Measurements from ENCODE around the gene TRIO.

- TF ChIP-seq NFIC (IDR thresholded peaks at IDR 0.05; ENCODE audit: borderline replicate concordance) (no peak), YY1 (IDR thresholded peaks at IDR 0.05; ENCODE audit: low read depth) (no peak), TAF1 (IDR thresholded peaks at IDR 0.05; ENCODE audit: borderline replicate concordance, low read depth, low read length) (no peak), POLR2AphosphoS5 (IDR thresholded peaks at IDR 0.05; ENCODE audit: low read depth, low read length) (peak; percentile 20; the same call in 1 of the 2 replicates), GATA2 (CRISPR knock-in tag; IDR thresholded peaks at IDR 0.05) (no peak), CTCF (IDR thresholded peaks at IDR 0.05) (no peak), RFX5 (IDR thresholded peaks at IDR 0.05; ENCODE audit: low read length) (no peak), NRF1 (IDR thresholded peaks at IDR 0.05; ENCODE audit: low read depth, low read length) (no peak), MAX (IDR thresholded peaks at IDR 0.05; ENCODE audit: low read depth) (no peak)
Measured at GRCh38 chr5:14481349-14481748, 338.2 kb downstream of the TRIO start.
